HCT116 (cell line): ENCODE results near the gene AGGF1. TPM values are rescaled to one million over a fixed set of nuclear protein-coding genes. Genes with fewer than 3 reads are reported as not detected.

Experiments used
- ATAC-seq: fragments of 200-7000 bp; cut with Tn5 transposase; 2 replicates; pipeline ENCODE4 v1.9.1; 2020; ENCODE audit warnings: mild to moderate bottlenecking, moderate library complexity
- BruUV-seq: library from RNA; stranded (reverse); fragments of 400-500 nt; replicated peaks from 2 replicates; lab custom pipeline; 2021; lab: Mats Ljungman, UMichigan
- CTCF ChIA-PET: fragments of 300-600 bp; sonication (Branson Sonifier 250); formaldehyde crosslinking; loops from one replicate; lab custom pipeline; 2021; ENCODE audit warnings: antibody characterized with exemption; lab: Charles Lee
- POLR2A ChIA-PET: fragments of 300-600, 350-600 bp; sonication (Branson Sonifier 250); formaldehyde crosslinking; loops from one replicate; lab custom pipeline; 2021; ENCODE audit warnings: antibody characterized with exemption; lab: Charles Lee
- RAD21 ChIA-PET, 2 experiments: fragments of 300-600 bp; sonication (Branson Sonifier 250); formaldehyde crosslinking; loops; one replicate each; lab custom pipeline; 2023; ENCODE audit warnings: low total read pairs in 2 of 2; ENCODE audit not compliant: uncharacterized antibody in 2 of 2, unreplicated experiment in 2 of 2, low non-redundant PET in 1 of 2; lab: Charles Lee
- DNase-seq: peaks from one replicate; pipeline ENCODE4 v3.0.0-alpha.2; 2010; ENCODE audit warnings: low read depth, low spot score
- H2AFZ ChIP-seq: fragments of 200-600 bp; shearing (Covaris generic), sonication (generic); 2 replicates; pipeline ENCODE4 v1.6.1; 2017; ENCODE audit warnings: low read depth, mixed run types, mixed read lengths, antibody characterized with exemption, low read length; ENCODE audit not compliant: poor library complexity, severe bottlenecking
- H3K27ac ChIP-seq: 2 replicates; pipeline ENCODE4 v1.5.1; 2012; ENCODE audit warnings: low read depth, low read length
- H3K27me3 ChIP-seq: fragments of 200-600 bp; sonication (generic); 2 replicates; pipeline ENCODE4 v1.6.1; 2016; ENCODE audit warnings: mixed run types, low read length, mixed read lengths; ENCODE audit not compliant: insufficient read depth
- H3K36me3 ChIP-seq, 2 experiments: fragments of 200-500 bp in 1 of 2; fragments of 200-600 bp in 1 of 2; sonication (Bioruptor generic) in 1 of 2; sonication (generic) in 1 of 2; 2 replicates each; pipeline versions ENCODE4 v1.5.1 to v1.6.1; 2014 to 2016; ENCODE audit warnings: low read length in 2 of 2, inconsistent platforms in 1 of 2, mixed read lengths in 1 of 2, mixed run types in 1 of 2; ENCODE audit not compliant: insufficient read depth in 2 of 2, control insufficient read depth in 1 of 2
- H3K4me1 ChIP-seq, 2 experiments: fragments of 200-600 bp in 1 of 2; sonication (generic) in 1 of 2; 2 replicates each; pipeline versions ENCODE4 v1.5.1 to v1.6.1; 2012 to 2017; ENCODE audit warnings: low read length in 2 of 2, inconsistent platforms in 1 of 2, mild to moderate bottlenecking in 1 of 2, mixed read lengths in 1 of 2, mixed run types in 1 of 2, moderate library complexity in 1 of 2; ENCODE audit not compliant: insufficient read depth in 2 of 2, control insufficient read depth in 1 of 2
- H3K4me2 ChIP-seq: fragments of 200-600 bp; sonication (generic); 2 replicates; pipeline ENCODE4 v1.6.1; 2017; ENCODE audit warnings: mixed run types, low read length, mixed read lengths
- H3K4me3 ChIP-seq, 2 experiments: fragments of 200-600 bp in 1 of 2; sonication (generic) in 1 of 2; replicated peaks in 1 of 2; 2 replicates each; pipeline ENCODE4 v1.5.1; 2011 to 2016; ENCODE audit warnings: low read length in 2 of 2, control low read depth in 1 of 2, low read depth in 1 of 2, mild to moderate bottlenecking in 1 of 2, mixed read lengths in 1 of 2, mixed run types in 1 of 2
- H3K79me2 ChIP-seq: fragments of 200-600 bp; sonication (generic); 2 replicates; pipeline ENCODE4 v1.6.1; 2017; ENCODE audit warnings: mild to moderate bottlenecking, mixed run types, low read length, moderate library complexity, mixed read lengths; ENCODE audit not compliant: insufficient read depth
- H3K9ac ChIP-seq: fragments of 200-600 bp; sonication (generic); 2 replicates; pipeline ENCODE4 v1.6.1; 2016; ENCODE audit warnings: low read length, mixed read lengths
- H3K9me2 ChIP-seq: fragments of 200-600 bp; sonication (generic), shearing (Covaris generic); 2 replicates; pipeline ENCODE4 v1.6.1; 2017; ENCODE audit warnings: mixed run types, mild to moderate bottlenecking, moderate library complexity; ENCODE audit not compliant: insufficient read depth
- H3K9me3 ChIP-seq, 2 experiments: fragments of 200-500 bp in 1 of 2; fragments of 200-600 bp in 1 of 2; sonication (Bioruptor generic) in 1 of 2; sonication (generic) in 1 of 2; 2 replicates each; pipeline ENCODE4 v1.6.1; 2014 to 2017; ENCODE audit warnings: low read length in 2 of 2, mixed read lengths in 2 of 2, inconsistent platforms in 1 of 2, low read depth in 1 of 2, mild to moderate bottlenecking in 1 of 2, mixed run types in 1 of 2, moderate library complexity in 1 of 2; ENCODE audit not compliant: control insufficient read depth in 1 of 2, insufficient read depth in 1 of 2
- H4K20me1 ChIP-seq: fragments of 200-600 bp; sonication (generic), shearing (Covaris generic); 2 replicates; pipeline ENCODE4 v1.6.1; 2017; ENCODE audit warnings: mixed run types, mild to moderate bottlenecking, moderate library complexity; ENCODE audit not compliant: insufficient read depth
- ATF3 ChIP-seq: IDR thresholded peaks from 2 replicates; pipeline ENCODE4 v1.6.1; 2012
- CEBPB ChIP-seq: IDR thresholded peaks from 2 replicates; pipeline ENCODE4 v1.6.1; 2012; ENCODE audit warnings: low read depth
- EGR1 ChIP-seq: IDR thresholded peaks from 2 replicates; pipeline ENCODE4 v1.6.1; 2012; ENCODE audit warnings: low read depth
- ELF1 ChIP-seq: IDR thresholded peaks from 2 replicates; pipeline ENCODE4 v1.6.1; 2012; ENCODE audit warnings: low read depth, borderline replicate concordance
- EZH2phosphoT487 ChIP-seq: fragments of 200-600 bp; IDR thresholded peaks from 2 replicates; pipeline ENCODE4 v1.6.1; 2018; ENCODE audit warnings: antibody characterized with exemption, borderline replicate concordance
- JUND ChIP-seq: IDR thresholded peaks from 2 replicates; pipeline ENCODE4 v1.6.1; 2012
- POLR2A ChIP-seq: IDR thresholded peaks from 2 replicates; pipeline ENCODE4 v1.7.0; 2011; ENCODE audit warnings: borderline replicate concordance; ENCODE audit not compliant: insufficient read depth, insufficient read length; ENCODE audit errors: extremely low read depth
- POLR2AphosphoS5 ChIP-seq: IDR thresholded peaks from 2 replicates; pipeline ENCODE4 v1.6.1; 2011; ENCODE audit warnings: mild to moderate bottlenecking, low read depth, low read length, moderate library complexity
- RAD21 ChIP-seq: IDR thresholded peaks from 2 replicates; pipeline ENCODE4 v1.6.1; 2012; ENCODE audit warnings: low read depth, mild to moderate bottlenecking
- SIN3A ChIP-seq: IDR thresholded peaks from 2 replicates; pipeline ENCODE4 v1.6.1; 2012; ENCODE audit warnings: low read depth
- TCF7L2 ChIP-seq: IDR thresholded peaks from 2 replicates; pipeline ENCODE4 v1.7.0; 2011; ENCODE audit warnings: borderline replicate concordance, inconsistent platforms; ENCODE audit not compliant: insufficient read depth, insufficient read length; ENCODE audit errors: extremely low read depth
- YY1 ChIP-seq: IDR thresholded peaks from 2 replicates; pipeline ENCODE4 v1.6.1; 2011; ENCODE audit warnings: low read length, low read depth, moderate library complexity, mild to moderate bottlenecking; ENCODE audit not compliant: insufficient replicate concordance; ENCODE audit errors: extremely low read depth
- ZBTB33 ChIP-seq: IDR thresholded peaks from 2 replicates; pipeline ENCODE4 v1.6.1; 2011; ENCODE audit warnings: mild to moderate bottlenecking, low read length, moderate library complexity; ENCODE audit not compliant: insufficient replicate concordance; ENCODE audit errors: extremely low read depth
- ZFX ChIP-seq: fragments of 450-650 bp; IDR thresholded peaks from 2 replicates; pipeline ENCODE4 v1.6.1; 2017
- ZNF274 ChIP-seq: fragments of 200-500 bp; sonication (Bioruptor generic); IDR thresholded peaks from 2 replicates; pipeline ENCODE4 v1.6.1; 2014; ENCODE audit warnings: mild to moderate bottlenecking, low read depth, low read length, inconsistent platforms
- intact Hi-C: fragments of 100-400 bp; cut with micrococcal nuclease; formaldehyde crosslinking; loops from 2 replicates; pipeline ENCODE4 v1.10.0; 2022
- total RNA-seq: library from RNA; stranded (reverse); gene quantifications from one replicate; pipeline ENCODE4 v1.2.1, GENCODE V29; 2021; ENCODE audit not compliant: unreplicated experiment

The AGGF1 gene
- total RNA-seq, 1 experiment from 2014 or later: 22.2 TPM

- Histone ChIP-seq H3K27ac (no peak overlapping the region), H3K27me3 (no peaks in the 10 kb centered on the region), H3K4me1 (peaks cover 0 to 5% of the 10 kb centered on the region in 2 experiments; a peak in 1 of 4 replicates), H3K9me3 (no peaks in the 10 kb centered on the region), H3K36me3 (no peaks in the 10 kb centered on the region), H3K4me2 (no peak overlapping the region), H2AFZ (no peak overlapping the region), H4K20me1 (no peaks in the 10 kb centered on the region), H3K9me2 (no peaks in the 10 kb centered on the region), H3K9ac (no peak overlapping the region), H3K4me3 (no peak overlapping the region), H3K79me2 (no peaks in the 10 kb centered on the region)
- BruUV-seq: no TSS peak
- ChIA-PET RAD21 (no interaction called here), CTCF (no interaction called here), POLR2A (no interaction called here)
- DNase-seq (no peak), ATAC-seq (no peak)
- intact Hi-C loops: loop anchor here (10.0 kb wide), 1 partner anchor 238 kb away; no protein-coding TSS in a partner anchor
- TF ChIP-seq YY1 (no peak), EGR1 (no peak), ATF3 (no peak), SIN3A (no peak), ZNF274 (no peak), ELF1 (no peak), ZBTB33 (no peak), EZH2phosphoT487 (no peak), ZFX (no peak), JUND (no peak), TCF7L2 (no peak), RAD21 (no peak), POLR2A (no peak), CEBPB (no peak), POLR2AphosphoS5 (no peak)
These were observed 17.6 kb upstream of the AGGF1 start for GRCh38 chr5:77012601-77013000.
